Adrenal gland (tissue), 12 donors: Measurements from ENCODE around the gene MRPL21. TPM values are rescaled to one million over a fixed set of nuclear protein-coding genes. Genes with fewer than 3 reads are reported as not detected.

Source experiments
- DNase-seq, 7 donors: peaks; one replicate each; pipeline ENCODE4 v3.0.0-alpha.2; 2019 to 2020
- H3K27ac ChIP-seq, 5 donors: fragments of 200-600 bp; sonication (generic) in 4 of 5; 1 replicate in 3 of 5; 2 replicates in 2 of 5; pipeline versions ENCODE4 v1.5.1 to v1.8.0; 2016 to 2020; ENCODE audit warnings: mild to moderate bottlenecking in 1 of 5
- H3K27me3 ChIP-seq: fragments of 200-600 bp; 2 replicates; pipeline ENCODE4 v1.8.0; 2021
- H3K36me3 ChIP-seq, 2 donors: fragments of 200-600 bp; replicated peaks in 1 of 2; 1 replicate in 1 of 2; 2 replicates in 1 of 2; pipeline versions ENCODE4 v1.5.1 to v1.8.0; 2018 to 2022
- H3K4me1 ChIP-seq, 2 donors: fragments of 200-600 bp; replicated peaks in 1 of 2; 1 replicate in 1 of 2; 2 replicates in 1 of 2; pipeline versions ENCODE4 v1.5.1 to v1.8.0; 2018 to 2021
- H3K4me3 ChIP-seq, 4 donors: fragments of 200-600 bp; sonication (generic) in 3 of 4; one replicate each; pipeline ENCODE4 v1.5.1; 2016 to 2018
- H3K9me3 ChIP-seq, 3 donors: fragments of 200-600 bp; sonication (generic) in 1 of 3; replicated peaks in 1 of 3; 1 replicate in 2 of 3; 2 replicates in 1 of 3; pipeline versions ENCODE4 v1.5.1 to v1.8.0; 2016 to 2021
- CTCF ChIP-seq, 6 experiments: fragments of 450-650 bp in 4 of 6; fragments of 200-600 bp in 2 of 6; sonication (generic) in 1 of 6; IDR thresholded peaks; 1 replicate in 5 of 6; 2 replicates in 1 of 6; pipeline versions ENCODE4 v1.5.1 to v1.8.0; 2016 to 2021; ENCODE audit warnings: antibody characterized with exemption in 6 of 6, mild to moderate bottlenecking in 2 of 6, moderate library complexity in 1 of 6
- POLR2A ChIP-seq, 2 donors: fragments of 450-650 bp; IDR thresholded peaks; one replicate each; pipeline ENCODE4 v1.6.1; 2017; ENCODE audit warnings: antibody characterized with exemption in 2 of 2, mild to moderate bottlenecking in 2 of 2, moderate library complexity in 1 of 2
- WGBS, 4 donors: extraction: QIAGEN DNeasy Blood & Tissue Kit in 2 of 4; methylation state at CpG; one replicate each; pipeline versions ENCODE4 v1.1.5 to v1.1.7; 2013 to 2017; 5-methylcytosine and 5-hydroxymethylcytosine counted together
- intact Hi-C, 2 donors: fragments of 100-400 bp; cut with DNase I; formaldehyde crosslinking; loops; one replicate each; pipeline versions ENCODE4 v1.14.1 to v1.15.0; 2022 to 2023
- polyA plus RNA-seq, 3 donors: library from polyadenylated mRNA; stranded (reverse); fragments of 200-250 nt in 2 of 3; fragments of 350-450 nt in 1 of 3; fragmentation: Illumina TruSeq in 1 of 3; extraction: RNeasy Lipid Tissue Mini Kit (QIAGEN cat#74804) in 1 of 3; gene quantifications; one replicate each; pipeline ENCODE4 v1.2.3, GENCODE V29; 2013 to 2014
- total RNA-seq, 9 donors: library from RNA; depleted of rRNA in 4 of 9; stranded (reverse); fragments of >200 nt in 4 of 9; fragments of 120-200 nt in 1 of 9; fragmentation: NEBNext Ultra II Directional in 1 of 9; extraction: Animal tissue kit (Norgen Biotek cat#: 25700) in 1 of 9; gene quantifications; one replicate each; pipeline versions ENCODE4 v1.1.0 to v1.2.4, GENCODE V29; 2013 to 2023
- donor health status: healthy with polysubstance abuse.
- donor health status: Bipolar disorder and iron deficiency.
- donor health status: DM: yes; HTN: yes; CAD: no.
- donor health status: DM: no; HTN: no; CAD: no.
- donor health status: DM: no; HTN: no; CAD: no.
- donor health status: DM: yes; HTN: yes; CAD: no.

The MRPL21 gene
- total and polyA plus RNA-seq, 12 donors, result 31.1 to 77.8 (median 47.4) TPM

GRCh38 chr11:68942751-68943271 is 39.2 kb upstream of the MRPL21 start:
- peaks cover 0 to 3% of the 10 kb centered on the region in 2 donors for H3K4me1 ChIP-seq

GRCh38 chr11:68942095-68942620 is 38.5 kb upstream of the MRPL21 start:
- Histone ChIP-seq H3K9me3 (no peaks in the 10 kb centered on the region), H3K36me3 (peaks cover 0 to 31% of the 10 kb centered on the region in 2 donors), H3K4me1 (peaks cover 0 to 3% of the 10 kb centered on the region in 2 donors), H3K27ac (peak overlapping the region in 1 of 5 donors; percentile 55), H3K4me3 (no peak overlapping the region), H3K27me3 (no peaks in the 10 kb centered on the region)
- intact Hi-C loops, result no loop called here
- TF ChIP-seq POLR2A (IDR thresholded peaks at IDR 0.05) (no peak), CTCF (IDR thresholded peaks at IDR 0.05) (no peak)
- DNase-seq, result no peak
- 68 to 77% (median 73%) methylated on average over 6 to 11 of the region's 11 CpGs for WGBS, 4 donors

More at GRCh38 chr11:68942751-68943271, 39.2 kb upstream of the MRPL21 start:
- no peaks in the 10 kb centered on the region for H3K9me3 ChIP-seq
- H3K36me3 ChIP-seq, result peaks cover 0 to 25% of the 10 kb centered on the region in 2 donors
- no peaks in the 10 kb centered on the region for H3K27me3 ChIP-seq
- intact Hi-C loops, result no loop called here
- TF ChIP-seq POLR2A (IDR thresholded peaks at IDR 0.05), result no peak
- no peak for TF ChIP-seq CTCF (IDR thresholded peaks at IDR 0.05)
- H3K27ac ChIP-seq, result peak overlapping the region in 1 of 5 donors; percentile 55
- DNase-seq, result no peak
- no peak overlapping the region for H3K4me3 ChIP-seq
- 37 to 75% (median 67%) methylated on average over 3 to 9 of the region's 9 CpGs for WGBS, 4 donors

GRCh38 chr11:68941324-68942094 is 37.9 kb upstream of the MRPL21 start:
- intact Hi-C loops, result no loop called here
- H3K36me3 ChIP-seq, result peaks cover 0 to 38% of the 10 kb centered on the region in 2 donors
- no peak overlapping the region for H3K4me3 ChIP-seq
- 86 to 96% (median 88%) methylated on average over 8 to 18 of the region's 18 CpGs for WGBS, 4 donors
- H3K27me3 ChIP-seq, result no peaks in the 10 kb centered on the region
- H3K27ac ChIP-seq, result no peak overlapping the region
- TF ChIP-seq CTCF (IDR thresholded peaks at IDR 0.05) (no peak), POLR2A (IDR thresholded peaks at IDR 0.05) (no peak)
- H3K4me1 ChIP-seq, result peaks cover 0 to under 1% of the 10 kb centered on the region in 2 donors
- no peaks in the 10 kb centered on the region for H3K9me3 ChIP-seq
- DNase-seq, result no peak

GRCh38 chr11:68940651-68941323 is 37.2 kb upstream of the MRPL21 start:
- DNase-seq, result no peak
- no peak overlapping the region for H3K27ac ChIP-seq
- WGBS, 4 donors, result 84 to 94% (median 93%) methylated on average over 14 to 20 of the region's 20 CpGs
- H3K27me3 ChIP-seq, result no peaks in the 10 kb centered on the region
- no peaks in the 10 kb centered on the region for H3K4me1 ChIP-seq
- H3K4me3 ChIP-seq, result no peak overlapping the region
- TF ChIP-seq CTCF (IDR thresholded peaks at IDR 0.05) (no peak), POLR2A (IDR thresholded peaks at IDR 0.05) (no peak)
- H3K36me3 ChIP-seq, result peaks cover 0 to 45% of the 10 kb centered on the region in 2 donors
- intact Hi-C loops, result no loop called here
- H3K9me3 ChIP-seq, result no peaks in the 10 kb centered on the region
